ENCODE data around the gene CNIH2. TPM values are rescaled to one million over a fixed set of nuclear protein-coding genes. Genes with fewer than 3 reads are reported as not detected.
"Not testable (repeated sequence)": the region's sequence is repeated elsewhere in the genome, so short reads cannot be mapped to it uniquely, and the experiment has no call there.

The CNIH2 gene
- under 0.01 TPM in 1 of 2 replicates, not detected in the other for total RNA-seq

DNA sequence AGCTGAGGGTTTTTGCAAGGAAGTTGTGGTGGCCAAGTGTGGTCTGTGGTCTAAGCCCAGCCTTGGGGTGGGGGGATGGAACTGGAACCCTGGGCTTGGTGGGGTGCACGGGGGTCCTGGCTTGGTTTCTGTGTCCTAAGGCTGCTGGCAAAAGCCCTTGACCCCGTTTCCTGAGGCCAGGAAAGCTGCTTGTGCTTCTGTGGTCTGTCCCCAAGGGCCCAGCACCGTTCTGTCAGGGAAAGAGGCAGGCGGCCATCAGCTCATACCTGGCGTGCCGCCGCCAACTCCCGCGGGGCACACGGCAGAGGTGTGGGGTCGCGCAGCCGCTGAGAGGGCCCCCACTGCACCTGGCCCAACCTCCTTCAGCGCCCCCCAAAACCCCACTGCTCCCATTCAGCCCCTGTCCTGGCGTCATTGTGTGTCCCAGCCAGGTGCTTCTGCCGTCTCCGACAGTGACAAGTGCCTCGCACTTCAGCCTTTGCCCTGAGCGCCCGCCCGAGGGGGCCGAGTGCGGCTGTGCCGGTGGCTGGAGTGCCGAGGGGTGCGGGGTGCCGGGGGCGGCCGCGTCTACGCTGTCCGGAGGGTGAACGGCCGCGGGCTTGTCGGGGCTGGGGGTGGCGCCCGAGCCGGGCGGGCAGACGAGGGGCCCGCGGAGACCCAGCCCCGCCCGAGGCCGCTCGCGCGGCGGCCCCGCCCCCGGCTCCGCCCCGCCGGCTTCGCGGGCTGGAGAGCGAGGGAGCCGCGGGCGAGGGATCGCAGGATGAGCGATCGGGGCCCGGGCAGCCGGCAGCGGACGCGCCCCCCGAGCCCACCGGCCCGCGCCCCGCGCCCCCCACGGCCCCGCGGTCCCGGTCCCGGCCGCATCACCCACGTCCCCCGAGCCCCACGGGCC, at the start of gene CNIH2:
TSS of gene CNIH2 (plus strand) at position 705 of the 892 bp plus-strand sequence. CDS start 282 bp downstream, outside the sequence.
- peak in 1 of 2 donors; percentile 21 for DNase-seq (ENCODE audit: low read depth in 2 of 2)

DNA sequence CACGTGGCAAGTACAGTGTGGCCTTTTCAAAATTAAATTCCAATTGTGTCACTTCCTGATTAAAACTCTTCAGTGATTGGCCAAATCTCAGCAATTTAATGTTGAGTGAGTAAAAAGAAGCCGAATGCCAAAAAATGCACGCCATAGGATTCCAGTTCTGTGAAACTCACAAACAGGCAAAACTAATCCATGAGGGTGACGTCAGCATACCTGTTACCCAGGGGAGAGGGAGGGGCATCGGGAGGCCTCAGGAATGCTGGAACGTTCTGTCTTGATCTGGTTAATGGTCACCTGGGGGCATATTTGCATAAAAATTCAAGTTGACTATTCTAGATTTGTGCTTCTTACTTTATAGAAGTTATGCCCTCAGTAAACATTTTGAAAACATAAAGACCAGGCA, 49.5 kb upstream of the CNIH2 start:
- DNase-seq (ENCODE audit: low read depth in 2 of 2) = no peak

DNA sequence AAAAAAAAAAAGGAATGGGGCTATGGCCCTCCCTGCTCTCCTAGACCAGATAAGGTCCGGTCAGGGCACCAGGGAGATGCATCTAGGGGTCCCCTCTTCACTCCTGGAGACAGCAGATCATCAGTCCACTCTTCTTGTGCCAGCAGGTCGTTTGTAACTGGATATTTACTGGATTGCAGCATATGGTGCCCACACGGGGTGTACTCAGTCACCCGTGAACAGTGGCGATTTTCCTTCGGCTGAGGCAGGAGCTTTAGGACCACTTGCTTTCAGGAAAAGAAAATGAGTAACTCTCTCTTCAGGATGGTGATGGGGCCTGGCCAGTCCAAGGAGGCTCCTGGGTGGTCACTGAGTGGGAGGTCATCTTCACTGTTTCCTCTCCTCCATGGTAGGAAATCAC, 47.8 kb upstream of the CNIH2 start:
- no peak for DNase-seq (ENCODE audit: low read depth in 2 of 2)

DNA sequence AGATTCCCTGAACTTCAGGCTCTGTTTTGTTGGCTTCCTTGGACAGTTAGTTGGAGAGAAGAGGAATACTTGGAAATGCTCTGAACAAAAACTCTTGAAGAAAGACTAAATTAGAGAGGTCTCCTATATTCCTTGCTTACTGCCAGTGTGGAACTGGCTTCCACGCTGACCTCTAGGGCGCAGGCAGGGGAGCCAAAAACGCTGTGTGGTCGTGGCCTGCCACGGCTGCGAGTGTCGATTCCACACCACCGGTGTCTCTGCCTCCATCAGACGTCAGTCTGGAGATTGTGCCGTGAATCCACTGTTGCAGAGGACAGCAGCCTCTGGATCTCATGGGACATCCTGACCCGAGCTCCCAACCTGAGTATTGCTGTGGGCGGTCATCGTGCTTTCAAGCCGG, 47.0 kb upstream of the CNIH2 start:
- no peak for DNase-seq (ENCODE audit: low read depth in 2 of 2)

DNA sequence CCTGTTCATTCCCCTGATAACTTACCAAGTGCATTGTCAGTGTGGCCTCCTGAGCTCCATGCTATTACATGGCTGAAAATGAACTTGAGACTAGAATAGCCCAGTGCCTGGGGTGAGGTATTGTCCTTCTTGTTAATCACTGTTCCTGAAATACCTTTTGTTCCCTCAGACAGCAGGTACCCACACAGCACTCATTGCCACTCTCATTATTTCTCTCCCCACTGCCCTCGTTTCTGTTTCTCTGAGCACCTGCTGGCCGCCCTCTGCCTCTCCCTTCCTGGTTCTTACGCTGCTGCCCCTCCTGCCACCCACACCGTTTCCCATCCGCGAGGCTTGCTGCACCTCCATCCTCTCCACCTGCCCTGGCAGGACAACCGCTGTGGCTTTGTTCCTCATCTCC, 46.4 kb upstream of the CNIH2 start:
- DNase-seq (ENCODE audit: low read depth in 2 of 2) = no peak

DNA sequence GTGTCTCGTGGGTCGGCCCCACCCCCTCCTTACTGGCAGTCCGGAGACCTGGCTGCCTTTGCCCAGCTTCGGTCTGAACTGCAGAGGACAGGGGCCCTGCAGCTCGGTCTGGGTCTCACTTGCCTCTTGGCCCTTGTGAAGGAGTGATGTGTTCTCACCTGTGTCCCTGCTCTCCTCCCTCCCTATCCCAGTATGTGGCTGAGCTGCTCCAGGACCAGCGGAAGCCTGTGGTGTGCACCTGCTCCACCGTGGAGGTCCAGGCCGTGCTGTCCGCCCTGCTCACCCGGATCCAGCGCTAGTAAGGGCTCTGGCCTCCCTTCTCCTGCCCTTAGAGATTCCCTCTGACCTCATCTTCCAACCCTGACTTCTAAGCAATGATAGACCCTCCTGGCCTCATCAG, 45.2 kb upstream of the CNIH2 start:
- DNase-seq (ENCODE audit: low read depth in 2 of 2) = no peak

DNA sequence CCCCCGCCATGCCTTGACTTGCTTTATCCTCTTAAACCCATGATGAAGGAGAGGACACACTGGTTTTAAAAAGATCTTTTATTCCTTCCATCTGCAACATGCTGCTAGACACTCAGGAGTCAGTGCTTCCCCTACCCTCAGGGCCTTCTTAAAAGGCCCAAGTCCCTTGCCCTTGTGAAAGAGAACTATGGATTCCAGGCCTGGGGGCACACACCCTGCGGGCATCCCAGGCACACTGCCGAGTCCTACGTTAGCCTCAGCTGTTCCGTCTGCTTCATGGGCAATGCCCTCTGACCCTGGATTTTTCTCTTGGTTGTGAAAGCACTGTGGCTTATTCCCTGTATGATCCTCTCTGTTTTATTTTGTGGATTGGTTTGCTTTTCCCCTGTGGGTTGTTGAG, 44.7 kb upstream of the CNIH2 start:
- DNase-seq (ENCODE audit: low read depth in 2 of 2) = no peak

DNA sequence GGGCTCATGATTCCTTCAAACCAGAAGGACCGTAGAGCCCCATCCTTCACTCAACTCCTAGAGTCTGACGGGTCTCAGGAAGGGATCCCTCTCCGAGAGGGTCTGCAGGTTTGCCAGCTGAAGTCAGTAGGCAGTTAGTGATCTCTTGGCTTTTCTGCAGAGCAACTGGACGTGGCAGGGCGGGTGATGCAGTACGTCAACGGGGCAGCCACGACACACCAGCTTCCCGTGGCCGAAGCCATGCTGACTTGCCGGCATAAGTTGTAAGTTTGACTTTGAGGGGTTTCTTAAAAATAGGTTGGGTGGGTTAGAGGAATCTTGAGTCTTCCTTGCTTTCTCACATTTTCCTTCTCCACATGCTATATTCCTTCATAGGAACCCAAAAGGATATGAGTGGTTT, 42.8 kb upstream of the CNIH2 start:
- DNase-seq (ENCODE audit: low read depth in 2 of 2) = no peak

DNA sequence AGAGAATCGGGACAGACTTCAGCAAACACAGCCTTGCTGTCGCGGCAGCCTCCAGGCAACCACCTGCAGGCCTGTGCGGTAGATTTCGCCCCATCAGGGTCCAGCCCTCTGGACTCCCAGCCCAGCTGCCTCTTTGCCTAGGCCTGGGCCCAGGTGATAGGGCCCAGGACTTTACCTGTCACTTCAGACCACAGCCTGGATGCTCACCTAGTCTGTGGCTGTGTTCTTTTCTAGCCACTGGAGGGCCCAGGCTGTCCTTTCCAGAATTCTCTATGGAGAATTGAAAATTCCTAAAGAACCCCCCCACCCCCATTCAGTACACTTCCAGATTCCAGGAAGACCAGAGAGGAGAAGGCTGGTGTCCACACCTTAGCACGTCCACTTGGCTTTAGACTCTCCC, 40.1 kb upstream of the CNIH2 start:
- no peak for DNase-seq (ENCODE audit: low read depth in 2 of 2)

DNA sequence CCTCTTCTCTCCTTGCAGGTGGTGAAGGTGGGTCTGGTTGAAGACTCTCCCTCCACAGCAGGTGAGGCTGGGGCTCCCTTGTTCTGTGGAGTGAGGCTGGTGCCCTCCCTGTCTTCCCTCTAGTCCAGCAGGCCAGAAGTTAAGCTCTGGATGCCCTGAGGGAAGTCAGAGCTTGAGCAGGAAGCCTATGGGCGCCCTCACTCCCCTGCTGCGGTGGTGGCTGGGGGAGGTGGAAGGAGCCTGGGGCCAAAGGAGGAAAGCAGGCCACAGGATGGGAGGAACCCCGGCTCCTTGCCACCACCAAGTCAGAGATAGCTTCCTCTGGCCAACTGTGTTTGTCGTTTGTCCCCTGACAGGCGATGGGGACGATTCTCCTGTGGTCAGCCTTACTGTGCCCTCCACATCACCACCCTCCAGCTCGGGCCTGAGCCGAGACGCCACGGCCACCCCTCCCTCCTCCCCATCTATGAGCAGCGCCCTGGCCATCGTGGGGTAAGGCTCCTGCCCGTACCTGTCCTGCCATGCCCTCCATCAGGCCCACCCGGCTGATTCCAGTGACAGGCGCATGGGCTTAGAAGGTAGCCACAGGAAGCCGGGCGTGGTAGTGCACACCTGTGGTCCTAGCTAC, 39.1 kb upstream of the CNIH2 start:
- no peak for DNase-seq (ENCODE audit: low read depth in 2 of 2)

DNA sequence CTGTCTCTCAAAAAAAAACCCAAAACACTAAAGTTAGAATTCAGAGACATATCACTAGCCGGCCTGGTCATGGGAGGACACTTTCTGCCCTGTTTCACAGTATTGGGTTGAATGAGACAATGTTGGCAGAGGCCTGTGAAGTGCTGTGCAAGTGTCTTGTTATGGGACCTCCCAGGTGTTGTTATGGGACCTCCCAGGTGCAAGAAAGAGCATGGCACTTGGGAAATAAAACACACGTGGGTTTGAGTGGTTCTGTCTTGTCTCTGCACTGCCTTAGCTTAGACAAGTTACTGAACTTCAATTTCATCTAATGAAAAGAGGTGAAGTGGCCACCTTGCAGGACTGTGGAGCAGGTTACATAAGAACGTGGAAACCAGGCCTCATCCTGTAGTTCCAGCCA, 38.5 kb upstream of the CNIH2 start:
- DNase-seq (ENCODE audit: low read depth in 2 of 2) = no peak

DNA sequence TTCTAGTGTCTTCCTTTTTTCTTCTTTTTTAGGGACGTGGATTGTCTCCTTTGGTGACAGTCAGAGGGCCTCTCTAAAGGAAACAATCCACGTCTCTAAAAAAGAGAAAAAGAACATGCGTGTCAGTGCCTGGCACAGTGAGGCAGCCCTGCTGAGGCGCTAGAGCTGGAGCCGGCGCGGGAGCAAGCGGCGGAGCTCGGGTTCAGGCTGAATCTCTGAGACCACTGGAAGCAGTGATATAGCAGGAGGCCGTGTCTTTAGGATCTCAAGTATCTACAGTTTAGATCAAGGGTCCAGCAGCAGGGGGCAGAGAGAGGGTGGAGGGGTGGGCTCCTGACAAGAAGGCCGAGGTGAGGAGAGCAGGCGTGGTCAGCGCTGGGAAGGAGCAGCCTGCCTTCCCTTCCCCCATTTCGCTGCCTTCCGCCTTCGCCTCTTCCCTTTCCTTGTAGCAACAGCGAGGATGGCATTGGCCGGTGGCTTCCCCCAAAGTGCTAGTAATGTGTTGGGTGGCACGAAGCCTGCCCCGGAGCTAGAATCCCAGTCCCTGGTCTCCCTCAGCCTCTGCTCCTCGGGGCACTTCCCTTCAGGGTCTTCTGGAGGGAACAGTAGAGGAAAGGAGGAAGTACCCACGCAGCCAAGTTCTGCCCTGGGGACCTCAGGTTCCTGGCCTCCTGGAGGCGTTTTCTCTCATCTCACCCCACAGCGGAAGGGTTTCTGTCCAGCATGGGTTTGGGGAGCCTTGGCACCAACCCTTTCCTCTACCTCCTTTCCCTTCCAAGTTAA, 37.8 kb upstream of the CNIH2 start:
- no peak for DNase-seq (ENCODE audit: low read depth in 2 of 2)

DNA sequence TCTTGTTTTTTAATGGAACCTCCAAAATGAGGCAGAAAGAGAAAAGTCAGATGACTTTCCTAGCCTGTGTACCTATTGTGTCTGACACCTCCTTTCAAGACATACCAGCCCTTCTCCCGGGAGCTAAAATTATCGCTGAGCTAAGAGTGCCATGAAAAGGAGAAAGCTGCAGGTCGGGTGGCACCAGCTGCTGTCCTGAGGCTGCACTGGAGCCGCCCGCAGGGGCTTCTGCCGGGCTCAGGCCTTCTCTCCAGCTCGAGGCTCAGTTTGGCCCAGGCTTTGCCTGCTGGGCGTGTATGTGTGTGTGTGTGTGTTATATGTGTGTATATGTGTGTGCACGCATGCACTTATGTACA, 37.2 kb upstream of the CNIH2 start:
- no peak for DNase-seq (ENCODE audit: low read depth in 2 of 2)

DNA sequence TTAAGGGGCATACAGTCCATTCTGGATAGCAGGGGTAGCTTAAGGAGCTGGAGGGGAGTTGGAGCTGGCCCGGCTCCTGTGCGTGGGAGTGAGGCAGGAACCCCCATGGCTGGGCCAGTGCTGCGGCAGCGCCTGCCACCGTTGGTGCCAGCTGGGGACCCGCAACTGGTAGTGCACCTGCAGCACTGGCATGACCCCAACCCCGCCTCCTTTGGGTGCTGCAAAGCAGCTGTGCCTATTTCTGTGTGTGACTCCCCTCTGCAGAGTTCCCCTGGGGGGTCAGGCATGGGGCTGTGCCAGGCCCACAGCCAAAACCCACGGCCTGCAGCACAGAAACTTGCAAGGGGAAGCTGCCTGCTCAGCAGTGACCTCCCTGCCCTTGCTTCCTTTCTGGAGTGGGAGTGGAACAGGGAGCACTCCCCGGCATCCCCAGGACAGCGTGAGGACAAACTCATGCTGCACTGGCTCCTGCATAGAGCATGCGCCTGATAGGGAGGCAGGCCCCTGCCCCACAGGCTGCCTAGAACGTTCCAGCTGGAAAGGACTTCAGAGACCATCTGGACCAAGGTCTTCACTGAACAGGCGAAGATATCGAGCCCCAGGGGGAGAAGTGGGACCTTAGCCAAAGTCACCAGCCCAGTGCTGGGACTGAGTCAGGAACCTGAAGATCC, 35.7 kb upstream of the CNIH2 start:
- DNase-seq (ENCODE audit: low read depth in 2 of 2) = no peak

DNA sequence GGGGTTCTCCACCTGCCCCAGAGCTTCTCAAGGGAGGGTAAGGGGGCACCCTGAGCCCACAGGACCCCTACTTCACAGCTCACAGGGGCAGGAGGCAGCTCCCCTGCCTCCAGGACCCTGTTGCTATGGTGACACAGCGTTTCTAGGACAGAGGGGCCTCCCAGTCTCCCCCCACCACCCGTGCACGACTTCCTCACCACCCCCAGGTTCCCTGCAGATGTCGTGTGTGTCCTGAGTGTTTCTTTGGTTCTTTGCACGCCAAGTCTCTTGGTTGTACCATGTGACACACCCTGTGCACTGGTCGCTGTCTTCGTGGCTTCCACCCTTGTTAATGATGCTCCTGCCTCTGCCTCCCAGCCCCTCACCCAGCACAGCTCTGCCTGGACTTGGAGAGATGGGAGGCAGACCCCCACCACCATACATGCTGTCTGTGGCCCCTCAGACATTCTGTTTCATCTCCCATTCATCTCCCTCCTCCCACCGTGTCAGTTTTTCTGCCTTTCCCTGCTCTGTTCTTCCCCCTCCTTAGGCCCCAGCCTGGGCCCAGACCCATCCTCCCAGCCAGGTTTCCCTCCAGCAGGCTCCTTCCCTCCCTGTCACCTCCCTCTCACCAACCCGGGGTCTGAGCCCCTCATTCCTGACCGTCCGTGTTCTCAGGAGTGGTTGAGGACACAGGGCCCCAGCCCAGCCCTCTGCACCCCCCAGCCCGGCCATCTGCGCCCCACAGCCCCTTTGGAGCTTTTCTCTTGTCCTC, 34.0 kb upstream of the CNIH2 start:
- DNase-seq (ENCODE audit: low read depth in 2 of 2) = no peak

DNA sequence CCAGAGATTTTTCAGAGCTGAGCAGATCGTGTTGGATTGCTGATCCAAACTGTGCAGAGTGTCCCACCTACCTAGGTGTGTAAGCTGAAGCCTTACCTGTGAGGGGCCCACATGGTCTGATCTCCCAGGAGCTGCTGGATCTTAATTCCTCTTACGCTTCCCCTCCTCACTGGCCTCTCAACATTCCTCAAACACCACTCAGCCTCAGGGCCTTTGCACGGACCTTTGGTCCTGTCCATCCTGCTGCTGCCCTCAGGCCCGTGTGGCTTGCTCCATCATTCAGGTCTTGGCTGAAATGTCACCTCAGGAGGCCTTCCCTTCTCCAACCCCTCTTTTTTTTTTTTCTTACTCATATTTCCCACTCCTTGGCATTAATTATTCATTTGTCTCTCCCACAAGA, 30.7 kb upstream of the CNIH2 start:
- DNase-seq (ENCODE audit: low read depth in 2 of 2) = no peak

DNA sequence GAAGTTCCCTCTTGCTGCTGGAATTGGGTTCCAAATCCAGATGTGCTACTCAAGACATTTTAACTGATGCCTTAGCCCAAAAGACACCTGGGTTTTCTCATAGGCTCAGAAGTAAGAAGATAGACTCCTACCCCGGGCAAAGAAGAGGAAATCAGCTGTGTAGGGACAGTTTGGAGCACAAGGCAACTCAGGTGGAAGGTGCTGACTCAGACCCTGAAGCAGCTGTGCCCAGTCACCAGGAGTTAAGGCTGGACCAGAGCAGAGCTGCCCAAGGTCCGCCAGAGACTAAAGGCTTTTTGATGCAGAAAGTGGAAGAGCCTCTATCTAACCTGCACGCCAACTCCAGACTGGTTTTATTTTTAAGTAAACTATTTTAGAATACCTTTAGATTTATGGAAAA, 30.2 kb upstream of the CNIH2 start:
- DNase-seq (ENCODE audit: low read depth in 2 of 2) = no peak

DNA sequence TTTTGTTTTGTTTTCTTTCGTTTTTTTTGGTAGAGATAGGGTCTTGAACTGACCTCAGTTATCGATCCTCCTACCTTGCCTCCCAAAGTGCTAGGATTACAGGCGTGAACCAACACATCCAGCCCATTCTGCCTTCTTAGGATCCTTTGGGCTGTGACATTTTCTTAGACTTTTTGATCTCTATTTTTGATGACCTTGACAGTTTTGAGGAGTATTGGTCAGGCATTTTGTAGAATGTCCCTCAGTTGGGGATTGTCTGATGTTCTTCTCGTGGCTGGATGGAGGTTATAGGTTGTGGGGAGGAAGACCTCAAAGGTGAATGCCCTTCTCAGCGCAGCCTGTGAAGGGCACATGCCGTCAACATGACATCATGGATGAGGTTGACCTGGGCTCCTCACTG, 29.1 kb upstream of the CNIH2 start:
- no peak for DNase-seq (ENCODE audit: low read depth in 2 of 2)

DNA sequence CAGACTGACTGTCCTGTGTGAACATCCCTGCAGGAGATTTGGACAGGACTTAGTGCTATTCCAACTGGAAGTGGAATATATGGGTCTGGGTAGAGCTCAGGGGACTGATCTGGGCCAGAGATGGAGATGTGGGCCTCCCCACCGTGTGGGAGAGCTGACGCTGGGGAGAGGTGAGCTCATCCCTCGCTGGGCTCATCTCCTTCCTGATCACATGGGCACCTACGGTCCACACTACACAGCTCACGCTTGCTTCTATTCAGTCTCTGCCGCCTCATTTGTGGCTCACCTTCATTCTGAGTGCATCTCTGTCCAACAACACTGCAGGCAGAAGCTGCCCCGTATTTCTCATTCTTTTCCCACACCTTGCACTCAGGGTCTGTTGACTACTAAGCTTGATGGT, 26.2 kb upstream of the CNIH2 start:
- peak in 1 of 2 donors; percentile 20 for DNase-seq (ENCODE audit: low read depth in 2 of 2)

DNA sequence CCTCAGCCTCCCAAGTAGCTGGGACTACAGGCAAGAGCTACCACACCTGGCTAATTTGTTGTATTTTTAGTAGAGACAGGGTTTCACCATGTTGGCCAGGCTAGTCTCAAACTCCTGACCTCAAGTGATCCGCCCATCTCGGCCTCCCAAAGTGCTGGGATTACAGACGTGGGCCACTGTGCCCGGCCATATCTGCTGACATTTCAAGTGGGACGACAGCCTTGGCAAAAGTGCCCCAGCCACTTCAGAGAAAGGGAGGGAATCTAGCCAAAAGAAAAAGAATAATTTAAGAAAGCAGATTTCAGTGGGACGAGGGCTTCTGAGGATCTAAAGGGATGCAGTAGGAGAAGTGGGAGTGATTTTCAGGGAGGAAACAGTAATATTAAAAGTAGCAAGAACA, 24.9 kb upstream of the CNIH2 start:
- DNase-seq (ENCODE audit: low read depth in 2 of 2) = not testable (repeated sequence)

DNA sequence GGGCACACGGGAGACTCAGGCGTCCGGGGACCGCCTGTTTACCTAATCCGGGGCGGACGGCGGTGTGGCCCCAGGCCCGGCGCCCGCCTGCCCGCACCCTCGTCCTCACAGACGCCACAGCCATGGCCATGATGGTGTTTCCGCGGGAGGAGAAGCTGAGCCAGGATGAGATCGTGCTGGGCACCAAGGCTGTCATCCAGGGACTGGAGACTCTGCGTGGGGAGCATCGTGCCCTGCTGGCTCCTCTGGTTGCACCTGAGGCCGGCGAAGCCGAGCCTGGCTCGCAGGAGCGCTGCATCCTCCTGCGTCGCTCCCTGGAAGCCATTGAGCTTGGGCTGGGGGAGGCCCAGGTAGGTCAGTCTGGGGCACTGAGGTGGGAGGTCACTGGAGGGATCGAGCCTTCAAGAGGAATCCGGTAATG, 19.5 kb upstream of the CNIH2 start:
- DNase-seq (ENCODE audit: low read depth in 2 of 2) = no peak
